NCI-H1417 treated with DMSO at 0.1 percent for 48 hours (cell line): ENCODE results near the gene MEX3D.

ENCODE experiments used
- DNase-seq: peaks from one replicate; lab custom pipeline; 2025; lab: John Stamatoyannopoulos, UW

The MEX3D gene

GRCh38 chr19:1568320-1569019 is at the start of gene MEX3D:
Gene MEX3D, minus strand, starts transcription at chr19:1568325. Its CDS starts 267 bp downstream, at chr19:1568058.
- DNase-seq: peak; percentile 24

- DNase-seq: no peak
Observed at GRCh38 chr19:1616875-1617274, 48.8 kb upstream of the MEX3D start.

GRCh38 chr19:1616396-1616795 is 48.3 kb upstream of the MEX3D start:
- DNase-seq: no peak

- DNase-seq: no peak
Observed at GRCh38 chr19:1615156-1615765, 47.1 kb upstream of the MEX3D start.

GRCh38 chr19:1613808-1614570 is 45.9 kb upstream of the MEX3D start:
- DNase-seq: no peak

DNA sequence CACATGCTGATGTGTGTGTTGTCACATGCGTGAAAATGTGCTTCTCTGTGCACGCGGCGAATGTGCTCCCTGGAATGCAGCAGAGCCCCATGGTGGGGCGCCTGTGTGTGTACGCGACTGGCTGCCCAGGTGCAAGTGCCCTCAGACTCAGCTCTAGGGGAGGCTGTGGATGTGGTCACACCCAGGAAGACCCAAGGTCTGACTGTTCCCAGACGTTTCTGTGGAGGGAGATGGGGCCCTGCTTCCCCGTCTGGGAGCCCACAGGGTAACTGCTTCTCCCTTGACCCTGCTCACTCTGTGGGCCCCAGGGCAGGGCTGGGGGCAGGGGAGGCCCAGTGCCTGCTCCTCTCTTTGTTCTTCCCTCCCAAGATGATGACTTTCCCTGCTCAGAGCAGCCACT is 45.0 kb upstream of the MEX3D start:
- no peak for DNase-seq

- DNase-seq: no peak
Observed at GRCh38 chr19:1612114-1613086, 44.3 kb upstream of the MEX3D start.

DNA sequence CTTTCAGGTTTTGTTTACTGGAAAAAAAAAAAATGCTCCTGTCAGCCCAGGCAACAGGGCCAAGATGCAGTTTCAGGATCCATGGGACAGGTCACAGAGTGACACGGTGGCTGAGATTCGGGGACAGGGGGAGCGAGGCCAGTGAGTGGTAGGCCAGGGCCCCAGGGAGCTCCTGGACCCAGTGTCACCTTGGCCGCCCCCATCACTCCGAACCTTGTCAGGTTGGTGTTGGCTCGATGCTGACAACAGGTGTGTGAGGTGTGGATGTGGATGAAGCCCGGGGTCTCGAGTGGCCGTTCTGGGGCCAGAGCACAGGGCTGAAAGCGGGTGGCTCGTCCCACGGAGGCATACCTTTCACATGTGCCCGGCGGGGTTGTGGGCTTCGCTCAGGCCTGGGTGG is 43.2 kb upstream of the MEX3D start:
- no peak for DNase-seq

DNA sequence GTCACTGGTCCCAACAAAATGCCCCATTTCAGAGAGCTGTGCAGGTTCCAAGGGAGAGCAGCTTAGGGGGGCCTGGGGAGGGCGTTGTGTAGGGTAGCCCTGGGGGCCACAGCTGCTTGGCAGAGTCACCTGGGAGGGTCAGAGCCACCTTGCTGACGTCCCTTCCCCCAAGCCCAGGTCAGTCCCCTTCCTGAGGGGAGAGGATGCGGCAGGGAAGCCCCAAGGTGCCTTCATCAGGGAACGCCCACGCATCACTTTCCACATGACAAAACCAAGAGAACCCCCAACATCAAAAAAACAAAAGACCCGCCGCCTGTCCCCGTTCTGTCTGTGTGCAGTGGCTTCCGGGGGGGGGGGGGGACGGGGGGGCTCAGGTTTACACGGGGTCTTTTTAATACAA is 42.5 kb upstream of the MEX3D start:
- DNase-seq: no peak

- DNase-seq: no peak
Observed at GRCh38 chr19:1609680-1610474, 41.8 kb upstream of the MEX3D start.

GRCh38 chr19:1609103-1609396 is 40.9 kb upstream of the MEX3D start:
- DNase-seq: no peak

- no peak for DNase-seq
Observed at GRCh38 chr19:1608359-1609102, 40.4 kb upstream of the MEX3D start.

GRCh38 chr19:1606138-1606651 is 38.1 kb upstream of the MEX3D start:
- DNase-seq: no peak

DNA sequence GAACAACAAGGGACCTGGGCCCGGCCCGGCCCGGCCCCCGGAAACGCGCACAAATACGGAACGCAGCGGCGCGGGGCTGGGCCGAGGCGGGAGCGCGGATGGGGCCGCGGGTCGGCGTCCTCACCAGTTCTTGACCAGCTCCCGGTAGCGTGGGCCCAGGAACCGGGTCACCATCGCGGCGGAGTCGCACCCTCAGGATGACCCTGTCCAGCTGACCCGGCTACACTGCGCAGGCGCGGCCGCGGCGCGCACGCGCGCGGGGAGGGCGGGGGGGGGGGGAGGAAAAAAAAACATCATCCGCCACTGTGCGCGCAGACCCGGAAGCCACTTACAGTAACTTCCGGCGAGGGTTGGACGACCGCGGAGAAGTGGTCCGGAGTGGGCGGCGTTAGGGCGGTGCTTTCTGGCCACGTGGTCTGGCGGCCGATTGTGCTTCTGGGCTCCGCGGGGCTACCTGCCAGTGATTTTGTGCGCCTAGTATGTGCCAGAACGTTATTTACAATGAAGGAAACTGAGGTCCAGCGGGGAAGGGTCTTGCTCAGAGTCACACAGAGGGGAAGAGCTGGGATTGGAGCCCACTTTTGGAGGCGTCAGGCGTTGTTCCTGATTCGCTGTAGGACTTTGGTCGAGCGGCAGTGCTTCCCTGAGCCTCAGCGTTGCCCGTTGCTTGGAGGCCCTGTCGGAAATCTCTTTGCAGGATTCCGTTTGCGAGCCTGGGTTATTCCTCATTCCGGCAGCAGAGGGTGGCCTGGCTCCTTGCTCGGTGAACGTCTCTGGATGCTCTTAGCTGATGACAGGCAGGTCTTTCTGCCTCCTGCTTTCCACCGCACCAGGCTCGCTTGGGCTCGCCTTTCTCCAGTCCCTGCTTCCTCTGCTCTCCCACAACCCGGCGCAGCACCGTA is 37.4 kb upstream of the MEX3D start, which contains the start of gene UQCR11:
UQCR11 (minus strand) TSS at position 227 of the 902 bp plus-strand sequence; CDS start at position 174, 53 bp downstream.
- peak; percentile 84 for DNase-seq

DNA sequence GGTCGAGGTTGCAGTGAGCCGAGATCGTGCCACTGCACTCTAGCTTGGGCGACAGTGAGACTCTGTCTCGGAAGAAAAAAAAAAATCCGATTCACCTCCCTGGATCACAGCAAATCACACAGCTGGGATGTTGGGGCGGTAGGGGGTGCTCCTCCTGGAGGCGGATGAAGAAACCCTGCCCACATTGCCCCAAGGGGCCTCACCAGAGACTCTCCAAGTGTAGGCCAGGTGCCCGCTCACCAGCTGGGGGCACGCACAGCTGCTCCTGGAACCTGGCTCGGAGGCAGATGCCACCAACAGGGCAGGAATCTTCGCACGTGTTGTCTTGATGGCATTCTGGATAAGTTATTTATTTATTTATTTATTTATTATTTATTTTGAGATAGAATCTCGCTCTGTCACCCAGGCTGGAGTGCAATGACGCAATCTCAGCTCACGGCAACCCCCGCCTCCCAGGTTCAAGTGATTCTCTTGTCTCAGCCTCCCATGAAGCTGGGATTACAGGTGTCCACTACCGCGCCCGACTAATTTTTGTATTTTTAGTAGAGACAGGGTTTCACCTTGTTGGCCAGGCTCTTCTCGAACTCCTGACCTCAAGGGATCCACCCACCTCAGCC is 34.1 kb upstream of the MEX3D start:
- DNase-seq: no peak

- DNase-seq: no peak
Observed at GRCh38 chr19:1601613-1602064, 33.5 kb upstream of the MEX3D start.

GRCh38 chr19:1599460-1599846 is 31.3 kb upstream of the MEX3D start:
- no peak for DNase-seq

DNA sequence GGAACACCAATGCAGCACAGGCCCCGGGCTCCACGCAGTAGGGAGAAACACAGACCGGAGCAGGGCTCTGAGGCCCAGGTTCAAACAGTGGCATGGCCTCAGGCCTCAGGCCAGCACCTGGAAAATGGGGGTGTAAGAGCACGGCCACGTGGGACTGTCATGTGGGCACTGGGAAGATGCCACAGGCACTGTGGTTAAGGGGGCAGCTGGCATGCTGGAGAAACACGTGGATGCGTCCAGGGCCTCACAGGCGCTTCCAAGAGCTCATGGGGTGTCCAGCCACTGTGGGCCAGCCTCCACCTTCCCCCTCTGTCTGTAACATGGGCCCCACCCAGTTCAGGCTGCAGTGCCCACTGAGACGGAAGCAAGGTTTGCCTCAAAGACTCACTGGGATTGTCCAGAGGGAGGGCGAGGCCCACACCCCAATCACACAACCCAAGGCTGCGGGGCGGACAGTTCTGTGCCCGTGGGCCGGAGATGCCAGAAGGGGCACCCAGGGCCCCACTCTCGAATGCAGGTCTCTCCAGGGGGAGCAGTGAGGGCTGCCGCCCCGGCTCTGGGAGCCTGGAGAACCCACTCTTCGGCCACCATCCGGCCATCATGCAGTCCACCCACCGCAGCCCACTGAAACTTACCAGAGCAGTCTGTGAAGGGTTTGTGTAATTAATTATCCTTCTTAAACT is 30.8 kb upstream of the MEX3D start:
- no peak for DNase-seq
